Stimulated activated CD4-positive, alpha-beta T cell treated with anti-CD3 and anti-CD28 coated beads, Interleukin-4, amount 100 ng/mL, for 1 hour (primary cell): ENCODE data around the gene EHMT2.
A peak's percentile ranks its signal among the peaks of the same experiment; 100 is the strongest.

Source experiments
- DNase-seq: peaks from one replicate; pipeline ENCODE4 v3.0.0-alpha.2; 2020

EHMT2 gene

GRCh38 chr6:31888276-31889258, 8.9 kb downstream of the EHMT2 start:
- DNase-seq, result peak; percentile 66

GRCh38 chr6:31887173-31888007, 10.1 kb downstream of the EHMT2 start:
- no peak for DNase-seq

GRCh38 chr6:31886541-31886991, 10.9 kb downstream of the EHMT2 start:
- no peak for DNase-seq

- no peak for DNase-seq
Measured at GRCh38 chr6:31884528-31885035, 12.9 kb downstream of the EHMT2 start.

DNA sequence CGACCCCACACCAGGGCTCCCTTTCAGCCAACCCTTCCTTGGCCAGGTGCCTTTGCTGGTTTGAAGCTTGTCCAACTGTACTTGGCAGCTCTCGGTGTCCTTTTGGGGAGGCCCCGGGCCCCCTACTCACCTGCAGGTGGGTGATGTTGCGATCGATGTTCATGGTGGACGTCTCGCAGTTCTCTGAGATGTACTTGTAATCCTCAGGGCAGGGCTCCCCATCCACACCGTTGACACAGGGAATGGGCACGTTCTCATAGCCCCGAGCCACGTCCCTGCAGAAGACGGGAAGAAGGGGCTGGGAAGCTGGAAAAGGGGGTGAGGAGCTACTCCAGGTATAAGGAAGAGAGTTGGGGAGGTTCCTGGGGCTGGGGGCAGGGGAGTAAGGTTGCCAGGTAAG, 13.8 kb downstream of the EHMT2 start:
- DNase-seq, result no peak

GRCh38 chr6:31882344-31882743, 15.2 kb downstream of the EHMT2 start:
- no peak for DNase-seq

DNA sequence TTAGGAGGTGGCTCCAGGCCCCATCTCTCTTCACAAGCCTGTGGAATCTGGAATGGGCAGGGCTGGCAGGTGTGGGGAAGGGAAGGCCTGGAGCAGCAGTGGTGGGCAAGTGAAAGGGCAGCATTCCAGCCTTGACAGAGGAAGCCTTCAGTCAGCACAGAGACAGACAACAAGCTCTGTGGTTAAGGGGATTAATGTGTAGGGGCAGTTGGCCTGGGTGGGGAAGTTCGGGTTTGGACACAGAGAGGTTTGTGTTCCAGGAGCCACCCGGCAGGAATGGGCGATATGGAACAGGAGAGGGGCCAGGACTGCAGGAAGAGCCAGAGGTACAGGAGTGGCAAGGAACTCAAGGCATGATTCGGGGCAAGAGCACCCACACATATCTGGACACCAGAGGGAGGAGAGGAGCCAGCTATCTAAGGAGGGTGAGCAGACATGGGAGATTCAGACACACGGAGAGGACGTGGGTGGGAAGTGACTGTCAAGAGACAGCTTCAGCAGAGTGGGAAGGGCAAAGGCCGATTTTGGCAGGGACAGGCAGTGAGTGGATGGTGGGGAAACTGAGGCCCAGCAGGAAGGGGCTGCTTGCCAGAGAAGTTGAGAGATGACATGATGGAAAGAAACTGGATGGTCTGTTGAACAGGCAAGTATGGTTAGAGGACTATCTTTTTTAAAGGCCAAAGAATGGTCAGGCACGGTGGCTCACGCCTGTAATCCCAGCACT, 16.2 kb downstream of the EHMT2 start:
- DNase-seq, result no peak

GRCh38 chr6:31880616-31881015, 16.9 kb downstream of the EHMT2 start:
- DNase-seq, result no peak

GRCh38 chr6:31879901-31880300, 17.6 kb downstream of the EHMT2 start:
- DNase-seq, result no peak

DNA sequence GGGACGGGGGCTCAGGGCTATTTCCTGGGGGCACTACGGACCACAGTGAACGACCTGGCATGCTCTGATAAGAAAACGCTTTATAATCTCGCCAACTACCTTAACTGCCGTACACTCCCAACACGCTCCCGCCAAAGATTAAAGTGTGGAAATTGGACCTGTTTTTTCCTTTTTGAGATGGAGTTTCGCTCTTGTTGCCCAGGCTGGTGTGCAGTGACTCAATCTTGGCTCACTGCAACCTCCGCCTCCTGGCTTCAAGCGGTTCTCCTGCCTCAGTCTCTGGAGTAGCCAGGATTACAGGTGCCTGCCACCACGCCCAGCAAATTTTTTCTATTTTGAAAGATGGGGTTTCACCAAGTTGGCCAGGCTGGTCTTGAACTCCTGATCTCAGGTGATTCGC, 18.4 kb downstream of the EHMT2 start:
- DNase-seq, result no peak

- no peak for DNase-seq
Measured at GRCh38 chr6:31878726-31879125, 18.8 kb downstream of the EHMT2 start, which contains the start of gene SLC44A4. SLC44A4 (minus strand) TSS chr6:31878997; CDS start chr6:31878980, 17 bp downstream.

- no peak for DNase-seq
Measured at GRCh38 chr6:31878222-31878621, 19.3 kb downstream of the EHMT2 start.

DNA sequence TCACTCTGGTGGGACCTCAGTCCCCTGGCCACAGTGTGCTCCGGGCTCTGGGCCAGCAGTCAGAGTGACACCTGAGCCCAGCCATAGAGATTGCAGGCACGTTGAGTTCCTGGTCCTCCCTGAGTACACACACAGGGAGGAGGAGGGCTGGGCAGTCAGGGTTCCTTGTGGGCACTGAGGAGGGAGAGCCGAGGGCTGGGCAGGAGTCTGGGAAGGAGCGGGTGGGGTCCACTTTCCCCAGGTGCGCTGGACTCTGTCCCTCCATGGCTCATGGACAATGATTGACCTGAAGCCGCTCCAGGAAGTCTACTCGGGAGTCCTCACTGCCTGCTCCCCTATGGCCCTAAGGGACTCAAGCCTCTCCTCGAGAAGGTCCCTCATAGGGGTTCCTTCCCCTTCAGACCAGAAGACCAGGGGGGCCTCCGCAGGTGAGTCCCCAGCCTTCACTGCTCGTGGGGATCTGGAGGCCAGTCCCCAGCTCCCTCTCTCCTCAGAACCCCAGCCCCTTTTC, 19.8 kb downstream of the EHMT2 start:
- DNase-seq, result no peak

- DNase-seq, result no peak
Measured at GRCh38 chr6:31877125-31877650, 20.3 kb downstream of the EHMT2 start.

DNA sequence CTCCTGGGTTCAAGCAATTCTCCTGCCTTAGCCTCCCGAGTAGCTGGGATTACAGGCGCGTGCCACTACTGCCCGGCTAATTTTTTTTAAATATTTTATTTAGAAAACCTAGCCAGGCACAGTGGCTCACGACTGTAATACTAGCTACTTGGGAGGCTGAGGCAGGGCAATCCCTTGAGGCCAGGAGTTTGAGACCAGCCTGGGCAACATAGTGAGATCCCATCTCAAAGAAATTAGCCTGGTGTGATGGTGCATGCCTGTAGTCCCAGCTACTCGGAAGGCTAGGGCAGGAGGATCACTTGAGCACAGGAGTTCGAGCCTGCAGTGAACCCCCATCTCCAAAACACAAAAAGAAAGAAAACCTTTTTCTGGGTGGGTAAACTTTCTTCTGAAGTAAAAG, 21.1 kb downstream of the EHMT2 start:
- no peak for DNase-seq

- DNase-seq, result no peak
Measured at GRCh38 chr6:31875877-31876276, 21.6 kb downstream of the EHMT2 start.

DNA sequence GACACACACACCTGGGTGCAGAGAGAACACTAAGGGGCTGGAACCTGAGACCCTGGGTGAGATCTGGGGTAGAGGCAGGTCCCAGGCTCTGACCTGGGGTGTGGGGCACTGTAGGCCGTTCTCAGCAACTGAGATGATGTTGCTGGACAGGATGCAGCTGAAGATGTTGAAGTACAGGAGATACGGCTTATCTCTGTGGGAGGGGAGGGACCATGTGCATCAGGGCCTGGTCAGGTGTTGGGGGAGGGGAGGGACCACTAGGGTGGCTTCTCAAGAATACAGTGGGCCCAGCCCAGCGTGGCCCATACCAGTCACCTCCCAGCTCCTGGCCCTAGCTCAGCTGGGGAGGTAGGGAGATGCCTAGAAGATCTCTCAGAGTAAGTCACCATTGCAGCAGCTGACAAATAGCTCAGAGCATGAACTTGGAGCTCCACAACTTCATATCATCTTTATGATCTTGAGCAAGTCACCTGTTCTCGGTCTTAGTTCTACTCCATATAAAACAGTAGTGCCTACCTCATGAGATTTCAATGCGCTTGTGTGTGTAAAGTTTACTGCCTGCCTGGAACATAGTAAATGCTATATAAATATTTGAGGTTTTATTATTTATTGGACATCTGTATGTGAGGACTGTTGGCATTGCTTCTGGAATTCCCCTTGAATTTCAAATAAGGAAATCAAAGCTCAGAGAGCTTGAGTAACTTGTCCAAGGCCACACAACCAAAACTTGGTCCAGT, 22.5 kb downstream of the EHMT2 start:
- DNase-seq, result no peak

GRCh38 chr6:31874084-31874670, 23.3 kb downstream of the EHMT2 start:
- no peak for DNase-seq

GRCh38 chr6:31871046-31871659, 26.3 kb downstream of the EHMT2 start:
- no peak for DNase-seq

GRCh38 chr6:31870385-31870921, 27.0 kb downstream of the EHMT2 start:
- DNase-seq, result no peak
